WI38 (cell line): Measurements from ENCODE around the gene NAA35.
"Not testable (repeated sequence)": the region's sequence is repeated elsewhere in the genome, so short reads cannot be mapped to it uniquely, and the experiment has no call there.

Source experiments
- H3K4me3 ChIP-seq: 2 replicates; pipeline ENCODE4 v1.5.1; 2011; ENCODE audit warnings: low read depth, mild to moderate bottlenecking, control low read depth, low read length
- CTCF ChIP-seq: IDR thresholded peaks from 2 replicates; pipeline ENCODE4 v1.5.1; 2012; ENCODE audit warnings: low read depth, mild to moderate bottlenecking, control low read depth, low read length

Gene NAA35

GRCh38 chr9:85971731-85972130, 30.8 kb downstream of the NAA35 start:
- no peak overlapping the region for H3K4me3 ChIP-seq
- TF ChIP-seq CTCF: no peak

- no peak for TF ChIP-seq CTCF
- H3K4me3 ChIP-seq: no peak overlapping the region
Measured at GRCh38 chr9:85973238-85973637, 32.3 kb downstream of the NAA35 start.

GRCh38 chr9:85974055-85974547, 33.2 kb downstream of the NAA35 start:
- not testable (repeated sequence) for H3K4me3 ChIP-seq

- TF ChIP-seq CTCF: no peak
- no peak overlapping the region for H3K4me3 ChIP-seq
Measured at GRCh38 chr9:85978496-85978895, 37.5 kb downstream of the NAA35 start.

GRCh38 chr9:85981369-85981768, 40.4 kb downstream of the NAA35 start:
- TF ChIP-seq CTCF: no peak
- H3K4me3 ChIP-seq: no peak overlapping the region

GRCh38 chr9:85984457-85984856, 43.5 kb downstream of the NAA35 start:
- H3K4me3 ChIP-seq: no peak overlapping the region
- no peak for TF ChIP-seq CTCF

- no peak overlapping the region for H3K4me3 ChIP-seq
- TF ChIP-seq CTCF: no peak
Measured at GRCh38 chr9:85987236-85987635, 46.3 kb downstream of the NAA35 start.

GRCh38 chr9:85994191-85994590, 53.2 kb downstream of the NAA35 start:
- TF ChIP-seq CTCF: no peak

More at GRCh38 chr9:85994191-85994590, 53.2 kb downstream of the NAA35 start:
- H3K4me3 ChIP-seq: no peak overlapping the region
